ENCODE measurements around the gene MAN1A1.
A peak's percentile ranks its signal among the peaks of the same experiment; 100 is the strongest.
"Not testable (repeated sequence)": the region's sequence is repeated elsewhere in the genome, so short reads cannot be mapped to it uniquely, and the experiment has no call there.

MAN1A1 gene

DNA sequence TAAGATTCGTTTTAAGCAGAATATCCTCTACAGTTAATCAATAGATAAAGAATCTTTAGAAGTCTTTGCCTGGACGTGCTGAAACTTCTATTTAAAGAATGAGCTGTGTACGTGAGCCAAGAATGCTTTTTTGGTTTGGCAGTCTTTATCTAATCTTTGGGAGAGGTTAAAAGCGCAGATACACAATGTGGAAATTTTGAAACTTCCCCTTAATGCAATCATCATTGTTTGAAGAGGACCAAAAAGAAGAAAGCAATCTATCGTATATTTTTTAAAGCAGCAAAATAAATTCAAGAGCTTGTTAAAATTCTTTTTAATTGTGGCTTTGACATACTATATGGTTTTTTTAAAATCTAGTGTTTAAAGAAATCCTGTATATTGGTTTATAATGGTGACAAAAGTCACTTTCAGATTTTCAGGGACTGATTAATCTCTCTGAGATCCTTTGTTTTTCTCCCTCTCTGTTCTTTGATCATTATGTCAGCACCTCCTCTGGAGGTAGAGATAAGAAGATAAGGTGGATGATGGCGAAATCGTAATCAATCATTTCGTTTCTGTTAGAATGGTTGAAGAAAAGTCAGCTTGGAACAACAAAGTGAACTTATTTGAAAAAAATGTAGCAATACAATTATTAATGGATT is 179.0 kb downstream of the MAN1A1 start:
- no peak for DNase-seq (ENCODE audit: low read depth)

DNA sequence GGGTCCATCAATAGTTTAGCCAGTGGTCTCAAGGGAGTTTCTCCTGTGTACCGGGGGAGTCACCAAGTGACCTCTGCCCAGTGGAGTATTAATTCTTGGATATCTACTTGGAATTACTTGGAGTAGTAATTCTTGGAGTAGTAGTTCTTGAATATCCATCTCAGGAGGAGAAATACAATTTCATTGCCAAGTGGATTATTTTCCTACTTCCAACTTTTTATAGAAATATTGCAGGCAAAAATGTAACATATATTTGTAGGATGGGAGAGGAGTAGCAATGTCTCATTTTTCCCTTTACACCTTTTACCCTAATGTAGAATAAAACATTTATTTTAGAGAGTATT is 179.5 kb downstream of the MAN1A1 start:
- DNase-seq (ENCODE audit: low read depth): no peak

DNA sequence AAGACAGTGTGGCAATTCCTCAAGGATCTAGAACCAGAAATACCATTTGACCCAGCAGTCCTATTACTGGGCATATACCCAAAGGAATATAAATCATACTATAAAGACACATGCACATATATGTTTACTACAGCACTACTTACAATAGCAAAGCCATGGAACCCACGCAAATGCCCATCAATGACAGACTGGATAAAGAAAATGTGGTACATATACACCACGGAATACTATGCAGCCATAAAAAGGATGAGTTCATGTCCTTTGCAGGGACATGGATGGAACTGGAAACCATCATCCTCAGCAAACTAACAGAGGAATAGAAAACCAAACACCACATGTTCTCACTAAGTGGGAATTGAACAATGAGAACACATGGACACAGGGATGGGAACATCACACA is 180.2 kb downstream of the MAN1A1 start:
- not testable (repeated sequence) for DNase-seq (ENCODE audit: low read depth)

DNA sequence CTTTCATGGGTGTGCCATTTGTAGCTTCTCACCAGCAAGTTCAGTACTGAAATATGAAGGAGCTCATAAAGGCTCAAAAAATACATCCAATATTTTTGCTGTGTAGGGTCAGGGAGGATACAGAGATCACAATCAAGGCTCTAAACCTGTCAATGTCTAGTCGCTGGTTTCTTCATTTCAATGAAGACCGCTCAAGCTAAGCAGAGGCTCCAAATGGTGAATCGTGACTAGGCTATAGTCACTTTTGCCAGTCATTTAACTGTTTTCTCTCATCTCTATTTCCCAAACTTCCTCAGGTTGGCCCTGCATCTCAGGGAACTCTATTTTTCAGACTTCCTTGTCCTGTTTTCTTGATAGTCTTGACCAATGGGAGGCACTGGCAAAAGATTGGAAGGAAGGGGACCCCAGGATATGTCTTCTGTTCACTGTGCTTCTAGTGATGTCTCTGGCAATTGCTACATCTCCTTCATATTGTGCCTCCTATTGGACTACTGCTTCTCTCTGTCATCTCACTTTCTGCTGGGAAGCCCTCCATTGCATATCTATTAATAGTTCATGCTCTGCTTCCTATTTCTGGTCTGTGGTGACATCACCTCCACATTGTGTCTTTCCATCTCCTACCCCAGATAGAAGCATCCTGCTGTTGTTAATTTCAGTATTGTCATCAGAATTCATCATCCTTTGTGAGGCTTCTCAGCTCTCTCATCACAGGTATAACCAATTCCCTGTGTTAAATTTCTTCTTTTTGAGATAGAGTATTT is 183.4 kb downstream of the MAN1A1 start:
- no peak for DNase-seq (ENCODE audit: low read depth)

DNA sequence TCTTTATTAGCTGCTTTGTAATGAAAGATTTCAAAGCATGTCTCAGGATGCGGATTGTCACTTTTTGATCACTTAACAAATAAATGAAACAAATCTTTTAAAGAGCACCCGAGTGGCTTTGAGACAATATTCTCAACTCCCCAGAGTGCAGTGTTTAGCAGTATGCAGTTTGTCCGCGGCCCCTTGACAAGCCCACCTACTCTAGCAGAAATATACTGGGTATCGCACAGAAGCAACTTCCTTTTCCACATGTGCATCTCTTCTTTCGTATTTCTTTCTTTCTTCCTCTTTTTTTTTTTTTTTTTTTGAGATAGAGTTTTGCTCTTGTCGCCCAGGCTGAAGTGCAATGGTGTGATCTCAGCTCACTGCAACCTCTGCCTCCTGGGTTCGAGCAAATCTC is 186.6 kb downstream of the MAN1A1 start:
- DNase-seq (ENCODE audit: low read depth): no peak

DNA sequence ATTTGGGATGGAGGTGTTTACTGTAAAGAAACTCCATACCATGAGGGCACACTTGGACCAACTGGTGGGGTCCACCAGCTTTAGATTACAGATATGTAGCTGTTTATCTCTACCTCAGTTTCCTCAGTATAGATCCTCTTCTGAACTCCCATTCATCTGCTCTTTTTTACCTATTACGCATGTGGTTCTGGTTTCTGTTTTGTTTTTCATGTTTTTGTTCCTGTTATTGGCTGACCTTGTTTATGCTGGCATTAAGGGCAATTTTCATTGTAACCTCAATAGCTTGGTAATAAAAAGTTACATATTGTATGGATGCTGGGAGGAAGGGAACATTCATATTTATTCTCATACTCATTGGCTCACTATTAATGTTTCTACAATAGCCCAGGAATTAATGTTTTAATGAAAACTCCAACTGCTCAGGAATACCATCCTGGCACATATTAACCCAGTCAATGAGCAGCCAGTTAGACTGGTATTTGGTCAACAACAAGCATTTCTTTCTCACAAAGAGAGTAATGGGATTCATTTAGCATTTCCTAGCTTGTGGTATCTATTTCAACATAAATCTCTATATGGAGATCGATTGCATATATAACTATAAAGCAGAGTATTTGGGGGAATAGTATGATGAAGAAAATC is 187.3 kb downstream of the MAN1A1 start:
- DNase-seq (ENCODE audit: low read depth): no peak

DNA sequence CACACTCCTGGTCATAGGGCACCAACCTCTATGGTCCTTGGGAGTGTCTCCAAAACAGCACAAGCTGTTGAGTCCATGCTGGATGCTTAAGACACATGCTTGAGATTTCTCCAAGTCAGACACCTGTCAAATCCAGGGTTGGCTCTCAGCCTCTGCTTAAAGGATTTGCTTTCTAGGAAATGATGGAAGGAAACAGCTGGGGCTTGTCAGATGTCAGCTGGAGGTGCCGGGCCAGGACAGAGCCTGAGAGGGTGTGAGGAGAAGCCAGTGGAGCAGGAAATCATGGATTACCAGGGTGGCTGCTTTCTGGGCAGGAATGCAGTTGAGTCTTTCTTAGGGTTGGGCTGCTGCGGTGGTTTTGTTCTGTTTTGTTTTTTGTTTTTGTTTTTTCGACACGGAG is 188.1 kb downstream of the MAN1A1 start:
- no peak for DNase-seq (ENCODE audit: low read depth)

DNA sequence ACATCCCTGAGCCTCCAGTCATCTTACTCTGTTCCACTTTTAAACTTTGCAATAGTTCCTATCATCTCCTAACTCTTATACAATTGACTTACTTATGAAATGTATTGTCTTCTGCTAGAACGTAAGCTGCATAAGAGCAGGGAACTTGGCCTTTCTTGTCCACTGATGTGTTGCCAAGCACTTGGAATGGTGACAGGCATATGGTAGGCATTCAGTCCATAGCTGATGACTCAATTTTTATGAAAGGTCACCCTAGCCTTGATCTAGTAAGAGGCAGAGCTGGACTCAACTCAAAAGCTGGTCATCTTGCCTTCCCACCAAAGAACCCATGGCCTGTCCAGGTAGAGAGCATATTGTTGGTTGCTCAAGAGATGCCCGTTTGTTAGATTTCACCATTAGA is 188.7 kb downstream of the MAN1A1 start:
- no peak for DNase-seq (ENCODE audit: low read depth)

DNA sequence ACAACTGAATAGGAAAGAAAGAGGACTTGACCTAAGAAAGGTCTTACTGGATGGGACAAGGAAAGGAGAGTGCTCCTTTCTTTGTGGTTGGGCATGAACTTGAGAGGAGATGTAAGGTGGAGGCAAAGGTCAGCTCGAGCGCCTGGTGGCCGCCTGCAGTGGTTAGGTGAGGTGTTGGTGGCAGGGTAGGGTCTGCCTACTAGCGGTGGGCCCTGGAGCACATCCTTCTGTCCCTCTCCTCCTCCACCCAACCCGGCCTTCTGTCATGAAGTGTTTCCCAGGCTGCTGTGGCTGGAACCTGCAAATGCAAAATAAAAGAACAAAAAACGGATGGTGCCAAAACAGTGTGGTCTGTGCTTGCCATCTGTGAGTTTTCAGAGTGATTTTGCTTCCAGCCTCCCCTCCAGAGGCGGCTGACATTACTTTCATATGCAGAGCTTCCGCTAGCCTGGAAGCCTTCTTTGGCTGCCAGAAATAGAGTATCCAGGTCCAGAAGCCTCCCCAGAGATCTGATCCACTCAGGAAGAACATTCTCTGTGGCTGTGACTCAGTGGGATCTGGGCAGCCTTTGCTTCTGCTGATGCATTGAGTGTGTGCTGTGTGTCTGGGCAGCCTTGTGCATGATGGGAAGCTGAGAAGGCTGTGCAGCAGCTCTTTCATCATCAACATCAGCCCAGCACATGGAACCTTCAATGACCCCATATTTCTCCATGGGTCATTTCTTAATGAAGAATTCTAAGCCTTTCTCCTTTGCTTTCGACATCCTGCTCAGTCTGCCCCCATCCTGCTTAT is 191.3 kb downstream of the MAN1A1 start:
- DNase-seq (ENCODE audit: low read depth): peak; percentile 49

DNA sequence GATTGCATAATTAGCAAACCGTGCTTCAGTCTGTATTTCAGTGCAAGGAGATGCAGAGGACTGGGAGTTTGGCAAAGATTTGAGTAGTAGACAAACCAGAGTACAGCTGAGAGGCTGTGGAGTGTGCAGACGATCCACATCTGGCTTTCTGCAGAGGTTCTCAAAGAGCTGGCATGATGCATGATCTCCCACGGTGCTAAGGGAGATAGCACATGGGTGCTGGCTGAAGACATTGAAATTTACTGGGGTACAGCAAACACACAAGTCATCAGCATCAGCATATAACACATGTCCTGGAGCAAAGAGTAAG is 192.1 kb downstream of the MAN1A1 start:
- no peak for DNase-seq (ENCODE audit: low read depth)

DNA sequence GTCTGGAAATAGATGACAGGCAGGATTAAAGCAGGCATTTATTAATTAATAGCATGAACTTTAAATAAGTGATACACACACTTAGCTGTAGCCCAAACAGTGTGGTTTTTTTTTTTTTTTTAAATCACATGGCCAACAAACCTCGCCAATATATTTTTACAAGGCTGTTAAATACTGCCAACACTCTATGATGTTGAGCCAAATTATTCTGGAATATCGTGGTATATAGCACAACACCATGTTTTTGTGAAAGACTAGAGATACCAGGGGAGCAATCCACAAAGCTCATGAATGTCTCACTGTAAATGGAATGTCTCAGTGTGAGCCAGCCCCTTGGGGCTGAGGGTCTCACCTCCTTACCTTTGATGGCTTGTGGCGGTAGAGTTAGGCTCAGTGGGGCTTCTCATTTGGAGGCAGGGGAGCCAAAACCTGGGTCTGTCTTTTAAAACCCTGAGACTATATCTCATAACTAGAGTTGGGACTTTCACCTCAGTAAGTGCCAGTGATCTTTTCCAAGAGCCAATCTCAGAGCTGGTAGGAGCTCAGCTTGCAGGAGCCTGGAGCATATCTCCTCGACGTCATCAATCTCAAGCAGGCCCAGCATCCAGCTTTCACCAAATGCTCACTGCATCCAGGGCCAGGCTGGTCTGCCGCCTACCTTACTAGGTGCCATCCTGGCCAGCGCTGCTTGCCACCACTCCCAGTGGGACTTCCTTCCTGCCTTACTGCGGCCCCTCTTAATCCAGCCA is 192.6 kb downstream of the MAN1A1 start:
- no peak for DNase-seq (ENCODE audit: low read depth)

DNA sequence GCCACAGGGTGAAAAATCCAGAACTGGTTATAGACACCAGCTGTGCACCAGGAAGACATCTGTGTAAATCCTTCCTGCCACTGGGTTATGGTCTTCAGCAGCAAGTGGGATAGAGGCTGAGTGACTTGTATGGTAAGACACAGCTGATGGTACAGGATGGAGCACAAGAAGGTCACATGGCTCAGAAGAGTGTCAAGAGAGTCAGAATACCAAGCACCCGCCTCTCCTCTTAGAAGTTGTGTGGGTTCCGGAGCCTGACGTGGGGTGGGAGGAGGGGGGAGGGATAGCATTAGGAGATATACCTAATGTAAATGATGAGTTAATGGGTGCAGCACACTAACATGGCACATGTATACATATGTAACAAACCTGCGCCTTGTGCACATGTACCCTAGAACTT is 193.5 kb downstream of the MAN1A1 start:
- DNase-seq (ENCODE audit: low read depth): not testable (repeated sequence)

DNA sequence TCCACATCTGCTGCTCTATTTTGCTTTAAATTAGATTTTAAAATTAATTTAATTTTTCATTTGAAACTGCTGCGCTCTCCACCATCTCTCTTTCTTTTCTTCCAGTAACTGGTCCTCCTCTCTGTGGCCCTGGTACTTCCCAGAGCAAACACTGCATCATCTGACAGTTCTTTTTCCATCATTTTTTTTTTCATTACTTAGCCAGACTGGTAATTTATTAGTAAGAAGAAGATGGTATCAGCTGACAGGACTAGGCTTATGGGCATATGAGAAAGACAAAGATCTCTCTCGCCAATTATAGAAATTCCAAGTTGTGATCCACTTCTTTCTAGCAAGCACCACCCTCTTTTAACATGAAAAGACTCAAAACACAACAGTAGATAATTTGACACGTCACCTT is 197.4 kb downstream of the MAN1A1 start:
- DNase-seq (ENCODE audit: low read depth): no peak

DNA sequence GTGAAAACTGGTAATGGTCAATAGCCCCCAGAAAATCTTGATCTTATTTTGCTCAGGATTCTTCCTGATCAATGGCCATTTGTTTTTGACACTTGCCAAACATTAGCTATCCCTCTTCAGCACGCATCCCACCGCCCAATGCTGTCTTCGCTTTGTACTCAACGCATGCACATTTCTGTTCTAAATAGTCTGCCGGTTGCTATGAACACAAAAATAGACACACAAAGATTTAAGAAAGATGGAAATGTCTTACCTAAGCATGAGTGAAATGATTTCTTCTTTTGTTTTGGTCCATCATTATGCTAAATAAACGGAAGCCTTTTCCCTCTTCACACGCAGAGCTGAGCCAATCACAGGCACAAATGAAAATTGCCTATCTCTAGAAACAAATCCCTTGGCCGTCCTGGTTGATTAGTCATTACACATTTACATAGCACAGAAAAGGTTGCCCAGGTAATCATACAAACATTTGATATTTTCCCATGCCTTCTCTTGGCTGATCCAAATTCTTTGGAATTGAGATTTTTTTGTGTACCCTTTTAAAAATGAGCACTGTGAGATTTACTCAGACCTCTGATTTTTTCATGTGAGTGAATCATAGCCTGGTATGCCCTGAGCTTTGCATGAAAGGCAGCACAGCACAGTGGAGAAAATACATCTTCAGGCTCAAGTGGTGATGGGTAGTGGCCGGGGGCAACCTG is 200.6 kb downstream of the MAN1A1 start:
- DNase-seq (ENCODE audit: low read depth): no peak

DNA sequence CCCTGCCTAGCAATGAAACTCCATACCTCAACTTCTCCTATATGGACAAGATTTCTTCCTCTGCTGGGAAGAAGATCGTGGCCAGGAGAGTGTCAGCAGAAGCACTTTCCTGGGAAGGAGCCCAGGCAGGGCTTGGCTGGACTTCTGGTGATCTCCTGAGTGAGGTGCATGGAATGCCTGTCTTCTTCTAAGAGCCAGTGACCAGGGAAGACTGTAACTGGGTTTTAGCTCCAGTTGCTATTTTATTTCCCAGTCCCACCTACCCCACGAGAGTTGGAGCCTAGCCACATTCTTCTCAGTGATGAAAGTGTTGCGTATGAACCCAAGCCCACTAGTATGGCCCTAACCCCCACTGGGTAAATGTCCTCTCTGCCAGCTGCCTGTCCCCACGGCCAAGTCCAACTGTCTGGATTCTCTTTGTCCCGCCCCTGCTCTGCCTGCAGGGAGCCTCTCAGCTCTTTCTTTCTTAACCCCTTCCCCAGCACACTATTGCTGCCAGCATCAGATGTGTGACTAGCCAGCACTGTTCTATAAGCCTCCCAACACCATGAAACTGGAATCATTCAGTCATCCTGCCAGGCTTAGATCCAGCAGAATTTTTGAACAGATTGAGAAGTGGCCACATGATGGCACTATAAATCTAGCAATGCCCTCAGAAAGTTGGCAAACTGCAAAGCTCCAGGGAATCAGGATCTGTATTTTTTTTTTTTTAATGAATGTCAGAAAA is 201.3 kb downstream of the MAN1A1 start:
- peak; percentile 91 for DNase-seq (ENCODE audit: low read depth)

DNA sequence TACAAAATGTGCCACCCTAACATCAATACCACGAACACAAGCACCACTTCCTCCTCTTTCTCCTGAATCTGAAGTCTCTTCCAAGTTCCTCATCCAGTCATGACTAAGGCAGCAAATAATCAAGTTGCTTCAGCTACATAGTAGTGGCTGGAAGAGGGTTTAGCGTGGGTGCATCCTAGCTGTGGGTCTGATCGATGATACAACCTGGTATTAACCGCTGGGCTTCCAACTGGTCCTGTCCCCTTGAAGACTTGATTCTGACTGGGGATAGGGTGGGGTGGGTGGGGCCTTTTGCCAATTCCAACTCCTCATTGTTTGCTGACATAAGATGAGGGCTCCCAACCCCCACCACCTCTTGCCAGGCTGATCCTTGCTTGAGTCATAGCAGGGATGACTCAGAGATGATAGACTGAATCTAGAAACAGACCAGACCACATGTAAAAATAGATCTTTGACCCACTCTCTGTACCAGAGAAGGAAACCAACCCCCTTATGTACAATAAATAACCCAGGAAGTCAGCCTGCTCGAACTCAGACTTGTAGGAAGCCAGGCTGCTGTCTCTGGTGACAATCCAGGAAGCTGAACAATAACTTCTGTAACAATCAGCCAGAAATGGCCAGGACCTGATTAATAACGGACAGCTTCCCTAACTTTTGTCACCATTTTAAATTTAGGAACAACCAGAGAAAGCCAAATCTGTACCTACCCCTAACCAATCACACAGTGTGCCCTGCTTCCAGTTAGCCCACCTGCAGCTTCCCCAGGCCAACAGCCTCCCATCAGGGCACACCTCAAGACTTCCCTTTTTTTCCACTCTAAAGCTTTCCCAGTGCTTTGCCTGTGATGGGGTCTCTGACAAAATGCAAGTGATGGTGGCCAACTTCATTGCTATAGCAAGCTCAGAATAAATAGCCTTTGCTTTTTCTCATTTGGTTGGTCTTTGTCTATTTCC is 202.2 kb downstream of the MAN1A1 start:
- DNase-seq (ENCODE audit: low read depth): peak; percentile 97

DNA sequence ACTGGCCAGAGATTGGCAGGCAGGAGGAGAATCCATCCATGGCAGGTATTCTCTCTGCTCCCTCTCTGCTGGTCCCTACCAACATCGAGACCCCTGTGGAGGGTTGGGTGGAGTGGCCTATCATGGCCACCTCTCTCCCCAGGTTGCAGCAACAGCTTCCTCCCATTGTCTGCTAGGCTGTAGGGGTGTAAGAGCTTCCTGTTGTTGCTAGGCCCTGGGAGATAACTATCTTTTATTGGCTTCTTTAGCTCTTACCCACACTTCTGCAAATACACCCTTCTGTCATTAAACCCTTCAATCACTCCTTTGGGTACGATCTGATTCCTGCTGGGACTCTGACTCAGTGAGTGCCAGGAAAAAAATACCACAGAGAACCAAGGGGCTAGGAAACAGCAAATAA is 204.4 kb downstream of the MAN1A1 start:
- DNase-seq (ENCODE audit: low read depth): no peak

DNA sequence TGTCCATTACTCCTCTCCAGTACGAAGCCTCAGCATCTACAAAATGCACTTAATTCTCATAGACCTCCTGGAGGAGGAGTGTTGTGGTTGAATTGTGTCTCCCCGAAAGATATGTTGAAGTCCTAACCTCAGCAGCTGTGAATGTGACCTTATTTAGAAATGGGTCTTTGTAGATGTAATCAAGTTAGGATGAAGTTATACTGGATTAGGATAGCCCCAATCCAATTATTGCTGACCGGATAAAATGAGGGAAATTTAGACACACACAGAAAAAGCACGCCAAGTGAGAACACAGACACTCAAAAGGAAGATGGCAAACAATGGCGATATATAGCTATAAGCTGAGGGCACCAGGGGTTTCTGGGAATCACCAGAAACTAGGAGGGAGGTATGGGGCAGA is 206.9 kb downstream of the MAN1A1 start:
- no peak for DNase-seq (ENCODE audit: low read depth)

DNA sequence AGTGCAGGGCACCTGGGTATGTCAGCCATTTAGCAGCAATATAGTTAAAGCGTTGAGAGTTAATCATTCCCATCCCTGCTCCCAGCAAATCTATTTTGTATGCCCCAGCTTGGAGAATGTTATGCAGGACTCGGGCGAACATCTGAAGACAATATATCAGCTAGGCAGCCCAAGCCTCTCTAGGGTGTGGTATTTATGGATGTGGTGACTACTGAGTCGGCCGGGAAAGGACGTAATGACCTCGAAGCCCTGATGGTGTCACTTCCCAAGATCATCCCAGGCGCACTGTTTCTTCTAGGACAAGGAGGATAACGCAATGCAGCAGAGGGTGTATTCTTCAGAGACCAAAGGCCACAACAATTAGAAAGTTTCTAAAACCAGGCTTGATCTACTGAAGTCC is 207.5 kb downstream of the MAN1A1 start:
- DNase-seq (ENCODE audit: low read depth): no peak

Data from fibroblast of the conjunctiva (primary cell).